GM21786 (cell line): ENCODE data around the gene MGLL.
"Not testable (repeated sequence)": the region's sequence is repeated elsewhere in the genome, so short reads cannot be mapped to it uniquely, and the experiment has no call there.

ENCODE experiments used
- ATAC-seq: cut with Tn5 transposase; IDR thresholded peaks from one replicate; pipeline ENCODE4 v1.9.1; 2021; ENCODE audit not compliant: unreplicated experiment

MGLL gene

GRCh38 chr3:127663151-127663550 is 159.2 kb downstream of the MGLL start:
- no peak for ATAC-seq

GRCh38 chr3:127662001-127662469 is 160.3 kb downstream of the MGLL start:
- ATAC-seq = no peak

- ATAC-seq = no peak
Measured at GRCh38 chr3:127661600-127661999, 160.7 kb downstream of the MGLL start.

GRCh38 chr3:127660621-127661251 is 161.6 kb downstream of the MGLL start:
- no peak for ATAC-seq

GRCh38 chr3:127658234-127658633 is 164.1 kb downstream of the MGLL start:
- no peak for ATAC-seq

- ATAC-seq = no peak
Measured at GRCh38 chr3:127656906-127657305, 165.4 kb downstream of the MGLL start.

GRCh38 chr3:127655641-127656040 is 166.7 kb downstream of the MGLL start:
- no peak for ATAC-seq

GRCh38 chr3:127654993-127655392 is 167.3 kb downstream of the MGLL start:
- not testable (repeated sequence) for ATAC-seq

GRCh38 chr3:127654374-127654773 is 167.9 kb downstream of the MGLL start:
- no peak for ATAC-seq

GRCh38 chr3:127652246-127652995 is 169.9 kb downstream of the MGLL start:
- no peak for ATAC-seq

GRCh38 chr3:127651516-127652172 is 170.7 kb downstream of the MGLL start:
- no peak for ATAC-seq

- no peak for ATAC-seq
Measured at GRCh38 chr3:127650236-127650635, 172.1 kb downstream of the MGLL start.

GRCh38 chr3:127647845-127648204 is 174.5 kb downstream of the MGLL start:
- no peak for ATAC-seq

- ATAC-seq = no peak
Measured at GRCh38 chr3:127647166-127647844, 175.0 kb downstream of the MGLL start.

- ATAC-seq = no peak
Measured at GRCh38 chr3:127646501-127647046, 175.7 kb downstream of the MGLL start.

GRCh38 chr3:127645371-127646015 is 176.8 kb downstream of the MGLL start:
- ATAC-seq = no peak

GRCh38 chr3:127644641-127645370 is 177.5 kb downstream of the MGLL start:
- no peak for ATAC-seq

- ATAC-seq = no peak
Measured at GRCh38 chr3:127640042-127640355, 182.3 kb downstream of the MGLL start.

GRCh38 chr3:127639173-127640041 is 182.9 kb downstream of the MGLL start:
- no peak for ATAC-seq
